ENCODE data around the gene FAT3.

FAT3 gene

GRCh38 chr11:92249156-92249753, 24.6 kb downstream of the FAT3 start:
- DNase-seq (ENCODE audit: low read depth): no peak
- no peak overlapping the region for H3K4me3 ChIP-seq (ENCODE audit: low read depth, low read length)
- no peak for TF ChIP-seq CTCF (IDR thresholded peaks at IDR 0.05; ENCODE audit: insufficient read depth, low read depth, low read length, missing control alignments)

- DNase-seq (ENCODE audit: low read depth): no peak
- TF ChIP-seq CTCF (IDR thresholded peaks at IDR 0.05; ENCODE audit: insufficient read depth, low read depth, low read length, missing control alignments): no peak
- H3K4me3 ChIP-seq (ENCODE audit: low read depth, low read length): no peak overlapping the region
Observed at GRCh38 chr11:92251980-92252379, 27.4 kb downstream of the FAT3 start.

GRCh38 chr11:92253421-92253820, 28.8 kb downstream of the FAT3 start:
- no peak for DNase-seq (ENCODE audit: low read depth)

GRCh38 chr11:92253945-92254344, 29.3 kb downstream of the FAT3 start:
- DNase-seq (ENCODE audit: low read depth): no peak
- H3K4me3 ChIP-seq (ENCODE audit: low read depth, low read length): no peak overlapping the region
- TF ChIP-seq CTCF (IDR thresholded peaks at IDR 0.05; ENCODE audit: insufficient read depth, low read depth, low read length, missing control alignments): no peak

More at GRCh38 chr11:92253421-92253820, 28.8 kb downstream of the FAT3 start:
- H3K4me3 ChIP-seq (ENCODE audit: low read depth, low read length): no peak overlapping the region
- no peak for TF ChIP-seq CTCF (IDR thresholded peaks at IDR 0.05; ENCODE audit: insufficient read depth, low read depth, low read length, missing control alignments)

GRCh38 chr11:92257536-92257935, 32.9 kb downstream of the FAT3 start:
- no peak overlapping the region for H3K4me3 ChIP-seq (ENCODE audit: low read depth, low read length)
- no peak for TF ChIP-seq CTCF (IDR thresholded peaks at IDR 0.05; ENCODE audit: insufficient read depth, low read depth, low read length, missing control alignments)
- no peak for DNase-seq (ENCODE audit: low read depth)

- no peak for DNase-seq (ENCODE audit: low read depth)
- TF ChIP-seq CTCF (IDR thresholded peaks at IDR 0.05; ENCODE audit: insufficient read depth, low read depth, low read length, missing control alignments): no peak
- no peak overlapping the region for H3K4me3 ChIP-seq (ENCODE audit: low read depth, low read length)
Observed at GRCh38 chr11:92259861-92260260, 35.2 kb downstream of the FAT3 start.

- DNase-seq (ENCODE audit: low read depth): no peak
- no peak for TF ChIP-seq CTCF (IDR thresholded peaks at IDR 0.05; ENCODE audit: insufficient read depth, low read depth, low read length, missing control alignments)
Observed at GRCh38 chr11:92264350-92264749, 39.7 kb downstream of the FAT3 start.

More at GRCh38 chr11:92264350-92264749, 39.7 kb downstream of the FAT3 start:
- no peak overlapping the region for H3K4me3 ChIP-seq (ENCODE audit: low read depth, low read length)

All from GM12865 (cell line).